ENCODE data around the gene MBNL1. TPM values are rescaled to one million over a fixed set of nuclear protein-coding genes. Genes with fewer than 3 reads are reported as not detected.
A peak's percentile ranks its signal among the peaks of the same experiment; 100 is the strongest.

MBNL1 gene
- total RNA-seq, 6 donors from 2014 or later: 231 to 506 (median 357) TPM

DNA sequence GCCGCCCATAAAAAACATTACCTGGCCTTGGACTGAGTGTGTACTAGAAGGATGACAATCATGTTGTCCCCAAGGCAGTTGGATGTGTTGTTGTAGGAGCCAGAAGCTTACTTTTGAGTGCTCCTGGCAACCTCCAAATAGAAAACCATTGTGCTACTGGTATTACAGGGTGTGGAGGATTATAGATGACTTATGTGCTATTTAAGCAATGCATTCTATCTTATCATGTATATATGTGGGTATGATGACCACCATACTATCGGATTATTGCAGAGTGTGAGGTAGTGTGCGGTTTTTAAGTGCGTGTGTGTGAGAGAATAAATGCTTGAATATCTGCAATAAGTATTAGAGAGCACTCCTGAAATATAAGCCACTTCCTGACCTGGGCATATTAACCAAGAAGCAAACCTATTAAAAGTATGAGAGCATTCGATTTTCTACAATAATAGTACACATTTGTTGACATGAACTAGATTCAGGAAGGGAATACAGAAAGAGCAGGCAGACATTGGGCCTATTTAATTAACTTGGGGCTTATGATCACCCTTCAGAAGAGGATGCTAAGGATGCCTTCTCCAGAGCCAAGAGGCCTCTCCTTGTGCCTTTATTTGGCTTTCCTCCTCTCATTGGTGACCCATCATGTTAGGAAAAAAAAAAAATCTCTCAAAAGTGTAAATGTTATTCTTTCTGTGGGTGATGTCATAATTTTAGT is 11.7 kb upstream of the MBNL1 start:
- 75 to 82% methylated on average over 5 of the region's 5 CpGs for WGBS, 2 donors
- no peak for DNase-seq

DNA sequence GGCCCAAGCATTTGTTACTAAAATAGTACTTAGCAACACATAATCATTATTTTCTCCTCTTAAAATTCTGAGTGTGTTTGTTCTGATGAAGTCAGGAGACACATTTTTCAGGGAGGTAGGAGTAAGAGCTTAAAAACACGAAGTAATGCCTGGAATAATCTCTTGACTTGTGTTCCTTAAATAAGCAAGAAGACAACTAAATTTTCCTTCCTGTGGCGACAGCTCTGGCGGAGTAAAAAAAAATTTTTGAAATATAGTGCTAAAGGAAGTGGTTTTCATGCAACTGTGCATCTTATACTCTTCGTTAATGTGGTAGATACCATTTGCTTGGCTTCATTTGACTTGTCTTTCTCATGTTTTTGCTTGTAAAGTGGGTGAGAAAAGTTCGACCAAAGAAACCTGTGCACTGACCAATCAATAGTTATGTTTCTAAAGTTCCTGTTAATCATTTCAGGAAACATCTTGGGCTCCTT is 11.1 kb upstream of the MBNL1 start:
- no peak for DNase-seq
- 57 to 62% methylated on average over 5 of the region's 5 CpGs for WGBS, 2 donors
- ATAC-seq (ENCODE audit: low FRiP score in 2 of 2): peak in 1 of 2 donors; percentile 38
- Histone ChIP-seq H3K27ac (peak overlapping the region; percentile 7 to 62 (median 40)), H3K4me3 (no peak overlapping the region), H3K4me1 (peaks cover 5 to 22% (median 19%) of the 10 kb centered on the region in 4 donors), H3K36me3 (no peaks in the 10 kb centered on the region), H3K27me3 (no peaks in the 10 kb centered on the region), H3K9me3 (no peaks in the 10 kb centered on the region)
- TF ChIP-seq POLR2A (IDR thresholded peaks at IDR 0.05): no peak
- TF ChIP-seq POLR2AphosphoS5 (IDR thresholded peaks at IDR 0.05): no peak
- TF ChIP-seq, protein P1, sequence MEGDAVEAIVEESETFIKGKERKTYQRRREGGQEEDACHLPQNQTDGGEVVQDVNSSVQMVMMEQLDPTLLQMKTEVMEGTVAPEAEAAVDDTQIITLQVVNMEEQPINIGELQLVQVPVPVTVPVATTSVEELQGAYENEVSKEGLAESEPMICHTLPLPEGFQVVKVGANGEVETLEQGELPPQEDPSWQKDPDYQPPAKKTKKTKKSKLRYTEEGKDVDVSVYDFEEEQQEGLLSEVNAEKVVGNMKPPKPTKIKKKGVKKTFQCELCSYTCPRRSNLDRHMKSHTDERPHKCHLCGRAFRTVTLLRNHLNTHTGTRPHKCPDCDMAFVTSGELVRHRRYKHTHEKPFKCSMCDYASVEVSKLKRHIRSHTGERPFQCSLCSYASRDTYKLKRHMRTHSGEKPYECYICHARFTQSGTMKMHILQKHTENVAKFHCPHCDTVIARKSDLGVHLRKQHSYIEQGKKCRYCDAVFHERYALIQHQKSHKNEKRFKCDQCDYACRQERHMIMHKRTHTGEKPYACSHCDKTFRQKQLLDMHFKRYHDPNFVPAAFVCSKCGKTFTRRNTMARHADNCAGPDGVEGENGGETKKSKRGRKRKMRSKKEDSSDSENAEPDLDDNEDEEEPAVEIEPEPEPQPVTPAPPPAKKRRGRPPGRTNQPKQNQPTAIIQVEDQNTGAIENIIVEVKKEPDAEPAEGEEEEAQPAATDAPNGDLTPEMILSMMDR (IDR thresholded peaks at IDR 0.05): no peak
- no peak for TF ChIP-seq EP300 (IDR thresholded peaks at IDR 0.05)

More for the DNA sequence above, 11.7 kb upstream of the MBNL1 start:
- peak overlapping the region; percentile 0 to 62 (median 20) for H3K27ac ChIP-seq
- H3K4me1 ChIP-seq: peaks cover 5 to 22% (median 19%) of the 10 kb centered on the region in 4 donors
- ATAC-seq (ENCODE audit: low FRiP score in 2 of 2): no peak
- no peak overlapping the region for H3K4me3 ChIP-seq
- no peaks in the 10 kb centered on the region for H3K27me3 ChIP-seq
- H3K9me3 ChIP-seq: no peaks in the 10 kb centered on the region
- H3K36me3 ChIP-seq: no peaks in the 10 kb centered on the region
- TF ChIP-seq, protein P1 (IDR thresholded peaks at IDR 0.05): no peak

DNA sequence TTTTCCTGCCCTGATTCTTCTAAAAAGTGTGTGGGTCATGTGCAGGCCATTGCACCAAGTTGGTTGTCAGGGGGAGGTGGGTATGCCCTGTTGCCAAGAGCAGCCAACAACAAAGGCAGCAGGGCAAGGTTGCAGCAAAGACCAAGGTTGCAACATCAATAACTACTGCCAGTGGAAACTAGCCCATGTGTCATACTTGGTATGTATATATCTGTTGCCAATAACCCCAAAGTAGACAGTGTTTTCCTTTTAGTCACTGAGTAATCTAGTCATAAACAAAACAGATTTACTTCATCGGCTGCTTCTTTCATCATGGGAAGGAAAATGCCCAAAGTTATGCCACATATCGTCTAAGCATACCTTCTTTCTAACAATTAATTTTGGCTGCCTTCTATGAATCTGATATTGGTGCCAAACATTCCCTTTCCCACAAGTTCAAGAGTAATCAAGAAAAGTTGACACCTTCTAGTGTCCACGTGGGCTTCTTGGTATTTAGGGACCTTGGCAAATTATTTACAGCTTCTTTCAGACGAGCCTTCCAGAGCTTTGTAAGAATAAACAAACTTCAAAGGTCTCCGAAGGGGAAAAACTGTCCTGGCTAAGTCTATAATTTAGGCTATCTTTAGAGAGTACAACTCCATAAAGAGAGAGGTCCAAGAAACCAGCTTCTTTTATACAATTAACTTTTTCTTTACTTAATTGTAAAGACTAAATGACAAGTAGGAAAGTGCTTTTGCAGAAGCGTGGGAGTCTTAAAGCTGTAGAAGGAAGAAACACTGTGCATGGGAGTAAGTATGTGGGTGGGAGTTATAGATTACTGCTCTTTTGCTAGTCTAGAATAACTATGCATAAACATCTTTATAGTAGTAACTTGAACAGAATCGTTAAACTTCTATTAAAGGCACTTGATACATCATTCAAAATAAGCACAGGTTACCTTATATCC is 10.0 kb upstream of the MBNL1 start:
- DNase-seq (peak in 1 of 2 donors; percentile 83), ATAC-seq (ENCODE audit: low FRiP score in 2 of 2) (peak; percentile 90)
- H3K27ac ChIP-seq: peak overlapping the region; percentile 6 to 62 (median 46)
- peaks cover 5 to 22% (median 19%) of the 10 kb centered on the region in 4 donors for H3K4me1 ChIP-seq
- WGBS, 2 donors: 16 to 35% methylated on average over 7 of the region's 7 CpGs
- no peaks in the 10 kb centered on the region for H3K36me3 ChIP-seq
- H3K27me3 ChIP-seq: no peaks in the 10 kb centered on the region
- no peak overlapping the region for H3K4me3 ChIP-seq
- TF ChIP-seq POLR2A (IDR thresholded peaks at IDR 0.05) (peak in 1 of 4 donors; percentile 34), EP300 (IDR thresholded peaks at IDR 0.05) (peak in 2 of 4 donors; percentile 38 to 63), POLR2AphosphoS5 (IDR thresholded peaks at IDR 0.05) (peak; percentile 67 to 93)
- TF ChIP-seq, protein P1 (IDR thresholded peaks at IDR 0.05): no peak
- H3K9me3 ChIP-seq: no peaks in the 10 kb centered on the region

DNA sequence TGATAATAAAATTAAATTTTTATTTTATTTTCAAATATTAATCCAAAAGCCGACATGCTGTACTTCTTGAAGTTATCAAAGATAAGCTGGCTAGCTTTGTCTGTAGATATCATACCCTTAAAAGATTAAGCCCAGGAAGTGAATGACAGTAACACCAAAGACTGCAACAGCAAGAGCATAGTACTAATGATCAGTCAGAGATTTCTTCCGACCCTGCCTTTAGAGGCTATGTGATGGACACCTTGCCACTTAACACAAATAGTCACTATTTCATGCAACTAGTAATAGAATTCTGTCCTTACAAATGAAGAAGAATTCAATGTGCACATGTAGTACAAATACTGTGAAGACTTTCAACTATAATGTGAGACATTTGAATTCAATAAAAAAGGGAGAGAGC is 9.3 kb upstream of the MBNL1 start:
- Histone ChIP-seq H3K4me3 (no peak overlapping the region), H3K27me3 (no peaks in the 10 kb centered on the region), H3K4me1 (peaks cover 9 to 20% (median 19%) of the 10 kb centered on the region in 4 donors), H3K9me3 (no peaks in the 10 kb centered on the region), H3K27ac (peak overlapping the region in 1 of 4 donors; percentile 44), H3K36me3 (no peaks in the 10 kb centered on the region)
- no peak for ATAC-seq (ENCODE audit: low FRiP score in 2 of 2)
- TF ChIP-seq, protein P1 (IDR thresholded peaks at IDR 0.05): no peak
- TF ChIP-seq POLR2A (IDR thresholded peaks at IDR 0.05) (no peak), EP300 (IDR thresholded peaks at IDR 0.05) (no peak), POLR2AphosphoS5 (IDR thresholded peaks at IDR 0.05) (no peak)
- 72% methylated on average over 2 of the region's 2 CpGs for WGBS, 2 donors
- no peak for DNase-seq

All from upper lobe of left lung (tissue), 6 donors.